ENCODE results near the gene HAPSTR1.
"Not testable (repeated sequence)": the region's sequence is repeated elsewhere in the genome, so short reads cannot be mapped to it uniquely, and the experiment has no call there.

Gene HAPSTR1, protein sequence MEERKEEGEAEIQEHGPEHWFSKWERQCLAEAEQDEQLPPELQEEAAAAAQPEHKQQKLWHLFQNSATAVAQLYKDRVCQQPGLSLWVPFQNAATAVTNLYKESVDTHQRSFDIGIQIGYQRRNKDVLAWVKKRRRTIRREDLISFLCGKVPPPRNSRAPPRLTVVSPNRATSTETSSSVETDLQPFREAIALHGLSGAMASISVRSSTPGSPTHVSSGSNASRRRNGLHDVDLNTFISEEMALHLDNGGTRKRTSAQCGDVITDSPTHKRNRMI

DNA sequence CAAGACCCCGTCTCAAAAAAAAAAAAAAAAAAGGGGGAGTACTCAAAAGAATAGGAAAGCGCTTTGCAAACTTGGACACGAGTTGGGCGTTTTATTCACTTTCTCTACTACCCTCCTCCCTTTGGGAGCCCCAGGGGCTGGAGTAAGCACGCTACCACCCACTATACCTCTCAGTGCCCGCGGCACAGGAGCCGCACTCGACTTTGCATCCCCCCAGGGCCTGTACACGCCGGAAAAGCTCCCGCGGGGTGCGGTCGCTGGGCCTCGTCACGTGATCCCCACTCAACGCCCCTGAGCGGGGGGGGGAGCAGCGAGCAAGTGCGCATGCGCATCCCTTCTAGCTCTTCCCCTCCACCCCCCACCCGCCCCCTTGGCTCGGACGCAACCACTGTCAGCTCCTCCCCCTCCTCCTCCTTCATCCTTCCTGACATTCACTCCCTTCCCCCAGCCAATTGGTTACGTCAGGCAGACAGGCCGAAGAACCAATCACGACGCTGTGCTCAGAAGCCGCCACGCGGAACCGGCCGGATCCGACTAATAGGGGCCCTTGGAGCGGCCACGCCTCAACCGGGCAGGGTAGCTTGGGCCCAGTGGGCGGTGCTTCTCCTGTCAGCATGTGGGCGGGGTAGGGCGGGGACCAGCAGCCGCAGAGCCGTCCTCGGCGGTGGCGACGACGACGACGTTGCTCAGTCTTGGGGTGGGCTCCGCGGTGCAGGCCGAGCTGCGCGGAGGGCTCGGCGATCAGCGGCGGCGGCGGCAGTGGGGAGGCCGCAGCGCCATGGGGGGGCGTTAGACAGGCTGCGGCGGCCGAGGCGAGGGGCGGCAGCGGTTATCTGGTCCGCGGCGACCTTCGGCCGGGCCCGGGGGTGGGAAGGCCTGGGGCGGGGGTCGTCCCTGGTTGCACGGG, at the start of gene HAPSTR1:
Gene HAPSTR1 (plus strand): TSS at position 685 of the 907 bp plus-strand sequence. CDS start 401 bp downstream, outside the sequence.
- DNase-seq (ENCODE audit: low spot score) = peak; percentile 95

DNA sequence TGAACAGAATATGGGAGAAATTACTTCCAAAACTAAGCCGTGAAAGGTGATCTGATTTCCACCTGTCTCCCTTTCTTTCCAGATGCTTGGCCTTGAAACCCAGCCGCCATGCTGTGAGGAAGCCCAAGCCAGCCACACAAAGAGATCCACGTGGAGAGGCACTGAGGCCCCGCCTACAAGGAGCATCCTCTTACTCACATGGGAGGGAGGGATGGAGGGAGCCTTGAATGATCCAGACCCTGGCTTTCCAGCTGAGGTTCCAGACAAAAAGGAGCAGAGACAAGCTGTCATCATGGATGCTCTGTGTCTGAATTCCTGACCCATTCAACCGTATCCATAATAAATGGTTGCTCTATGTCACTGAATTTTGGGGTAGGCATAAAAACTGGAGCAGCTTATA, 48.9 kb upstream of the HAPSTR1 start:
- no peak for DNase-seq (ENCODE audit: low spot score)

DNA sequence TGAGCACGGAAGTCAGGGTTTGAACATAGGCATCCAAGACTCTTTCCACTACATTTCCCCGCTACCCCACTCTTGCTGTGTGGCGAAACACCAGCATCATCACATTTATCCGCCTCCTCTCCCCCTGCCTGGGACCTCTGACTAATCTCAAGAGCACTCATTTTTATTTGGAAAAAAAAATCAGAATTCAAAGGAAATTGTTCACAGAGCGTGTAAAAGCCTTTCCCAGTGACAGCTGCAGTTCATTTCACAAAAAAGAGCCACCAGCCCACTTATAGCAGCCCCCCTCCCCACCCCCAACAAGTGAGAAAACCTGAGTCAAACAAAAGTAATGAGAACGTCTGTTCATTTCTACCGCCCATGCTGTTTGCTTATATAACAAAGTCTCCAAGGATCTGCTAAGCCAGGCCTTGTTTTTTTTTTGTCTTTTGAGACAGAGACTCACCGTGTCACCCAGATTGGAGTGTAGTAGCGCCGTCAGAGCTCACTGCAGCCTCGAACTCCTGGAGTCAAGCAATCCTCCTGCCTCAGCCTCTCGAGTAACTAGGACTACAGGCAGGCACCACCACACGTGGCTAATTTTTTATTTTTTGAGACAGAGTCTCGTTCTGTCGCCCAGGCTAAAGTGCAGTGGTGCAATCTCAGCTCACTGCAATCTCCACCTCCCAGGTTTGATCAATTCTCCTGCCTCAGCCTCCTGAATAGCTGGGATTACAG, 48.3 kb upstream of the HAPSTR1 start:
- DNase-seq (ENCODE audit: low spot score) = no peak

DNA sequence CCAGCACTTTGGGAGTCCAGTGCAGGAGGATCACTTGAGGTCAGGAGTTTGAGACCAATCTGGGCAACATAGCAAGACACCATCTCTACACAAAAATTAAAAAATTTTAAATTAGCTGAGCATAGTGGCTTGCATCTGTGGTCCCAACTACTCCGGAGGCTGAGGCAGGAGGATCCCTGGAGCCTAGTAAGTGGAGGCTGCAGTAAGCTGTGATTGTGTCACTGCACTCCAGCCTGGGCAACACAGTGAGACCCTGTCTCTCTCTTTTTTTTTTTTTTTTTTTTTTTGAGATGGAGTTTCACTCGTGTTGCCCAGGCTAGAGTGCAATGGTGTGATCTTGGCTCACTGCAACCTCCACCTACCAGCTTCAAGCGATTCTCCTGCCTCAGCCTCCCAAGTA, 45.9 kb upstream of the HAPSTR1 start:
- DNase-seq (ENCODE audit: low spot score) = not testable (repeated sequence)

DNA sequence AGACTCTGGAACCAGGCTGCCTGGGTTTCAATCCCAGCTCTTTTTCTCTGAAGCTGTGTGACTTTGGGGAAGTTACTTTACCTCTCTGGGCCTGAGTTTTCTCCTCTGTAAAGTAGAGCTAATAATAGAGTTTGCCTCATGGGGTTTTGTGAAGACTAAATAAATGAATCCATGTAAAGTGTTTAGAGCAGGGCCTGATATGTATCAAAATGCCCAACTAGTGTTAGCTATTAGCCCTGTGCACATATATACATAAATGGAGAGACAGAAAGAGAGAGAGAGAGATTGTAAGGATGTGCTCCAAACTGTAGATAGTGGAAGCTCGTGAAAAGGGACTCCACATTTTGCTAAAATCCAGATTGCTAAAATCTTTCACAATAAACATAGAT, 44.8 kb upstream of the HAPSTR1 start:
- DNase-seq (ENCODE audit: low spot score) = no peak

DNA sequence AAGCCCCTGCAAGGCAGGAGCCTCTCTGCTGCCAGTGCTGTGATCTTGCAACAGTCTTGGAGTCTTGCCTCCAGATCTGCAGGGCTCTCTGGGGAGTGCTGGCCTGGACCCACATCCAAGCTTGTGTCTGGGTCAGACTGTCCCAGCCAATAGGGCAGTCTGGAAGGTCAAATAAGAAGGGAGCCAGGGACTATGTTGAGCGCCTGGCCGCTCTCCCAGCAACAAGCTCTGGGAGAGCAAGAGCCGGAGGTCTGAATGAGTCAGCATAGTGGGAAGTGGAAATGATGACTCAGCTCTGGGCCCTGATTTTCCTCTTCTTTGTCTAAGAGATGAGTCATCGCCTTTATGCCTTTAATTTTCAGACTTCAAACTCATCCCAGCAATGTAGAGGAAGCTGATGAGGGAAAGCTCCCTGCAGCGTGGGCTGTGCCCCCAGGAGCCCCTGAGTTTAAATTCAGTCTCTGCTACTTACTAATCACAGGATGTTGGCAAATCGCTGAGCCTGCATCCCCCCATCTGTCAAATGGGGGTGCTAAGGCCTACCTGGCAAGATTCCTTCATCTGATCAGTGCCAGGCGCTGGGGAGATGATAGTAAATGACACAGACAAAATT, 43.6 kb upstream of the HAPSTR1 start:
- DNase-seq (ENCODE audit: low spot score) = peak; percentile 74

DNA sequence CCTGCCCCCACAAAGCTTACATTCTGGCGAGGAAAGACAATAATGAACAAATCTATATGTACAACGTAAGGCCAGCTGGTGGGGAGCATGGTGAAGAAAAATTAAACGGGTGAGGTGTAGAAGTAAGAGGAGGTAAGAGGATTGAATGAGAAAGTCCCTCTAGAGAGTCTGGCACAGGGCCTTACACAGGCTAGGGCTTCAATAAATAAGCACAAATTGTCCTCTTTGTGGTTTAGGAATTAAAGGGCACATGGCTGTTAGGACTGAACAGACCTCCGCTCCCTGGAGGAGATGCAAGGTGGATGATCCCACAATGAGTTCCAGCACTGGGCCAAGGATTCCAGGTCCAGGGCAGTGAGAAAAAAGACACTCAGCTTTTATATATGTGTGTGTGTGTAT, 43.1 kb upstream of the HAPSTR1 start:
- DNase-seq (ENCODE audit: low spot score) = no peak

DNA sequence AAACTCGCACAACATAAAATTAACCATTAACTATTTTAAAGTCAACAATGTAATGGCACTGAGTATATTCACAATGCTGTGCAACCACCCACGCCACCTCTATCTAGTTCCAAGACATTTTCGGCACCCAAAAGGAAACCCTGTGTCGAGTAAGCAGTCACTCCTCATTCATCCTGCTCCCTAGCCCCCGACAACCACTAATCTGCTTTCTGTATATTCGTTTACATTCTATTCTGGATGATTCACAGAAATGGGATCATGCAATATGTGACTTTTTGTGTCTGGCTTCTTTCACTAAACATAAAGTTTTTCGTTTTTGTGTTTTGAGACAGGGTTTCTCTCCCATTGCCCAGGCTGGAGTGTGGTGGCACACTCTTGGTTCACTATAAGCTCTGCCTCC, 42.2 kb upstream of the HAPSTR1 start:
- no peak for DNase-seq (ENCODE audit: low spot score)

DNA sequence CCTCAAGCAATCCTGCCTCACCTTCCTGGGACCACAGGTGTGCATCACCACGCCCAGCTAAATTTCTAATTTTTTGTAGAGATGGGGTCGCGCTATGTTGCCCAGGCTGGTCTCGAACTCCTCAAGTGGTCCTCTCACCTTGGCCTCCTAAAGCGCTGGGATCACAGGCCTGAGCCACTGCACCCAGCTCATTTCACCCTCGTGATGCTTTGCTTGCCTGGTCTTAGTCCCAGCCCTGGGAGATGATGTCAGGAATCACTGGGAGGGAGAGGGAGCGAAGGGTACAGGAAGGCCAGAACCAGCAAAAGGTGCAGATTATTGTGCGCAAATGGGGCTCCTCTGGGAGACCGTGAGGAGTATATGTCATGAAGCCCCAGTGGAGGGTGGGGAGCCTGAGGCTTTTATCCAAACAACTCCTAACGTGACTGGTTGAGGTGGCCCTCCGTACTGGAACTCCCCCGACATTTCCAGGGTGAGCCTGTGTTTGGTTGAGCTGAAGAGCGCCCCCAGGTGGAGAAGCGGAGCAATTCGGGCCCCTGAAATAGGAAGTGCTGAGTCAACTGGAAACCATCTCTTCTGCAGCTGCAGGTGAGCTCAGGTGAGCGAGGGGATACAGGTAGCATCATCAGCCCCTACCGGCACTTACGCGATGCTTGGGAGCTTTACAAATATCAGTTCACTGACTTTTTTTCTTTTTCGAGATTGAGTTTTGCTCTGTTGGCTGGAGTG, 41.2 kb upstream of the HAPSTR1 start:
- DNase-seq (ENCODE audit: low spot score) = peak; percentile 64

DNA sequence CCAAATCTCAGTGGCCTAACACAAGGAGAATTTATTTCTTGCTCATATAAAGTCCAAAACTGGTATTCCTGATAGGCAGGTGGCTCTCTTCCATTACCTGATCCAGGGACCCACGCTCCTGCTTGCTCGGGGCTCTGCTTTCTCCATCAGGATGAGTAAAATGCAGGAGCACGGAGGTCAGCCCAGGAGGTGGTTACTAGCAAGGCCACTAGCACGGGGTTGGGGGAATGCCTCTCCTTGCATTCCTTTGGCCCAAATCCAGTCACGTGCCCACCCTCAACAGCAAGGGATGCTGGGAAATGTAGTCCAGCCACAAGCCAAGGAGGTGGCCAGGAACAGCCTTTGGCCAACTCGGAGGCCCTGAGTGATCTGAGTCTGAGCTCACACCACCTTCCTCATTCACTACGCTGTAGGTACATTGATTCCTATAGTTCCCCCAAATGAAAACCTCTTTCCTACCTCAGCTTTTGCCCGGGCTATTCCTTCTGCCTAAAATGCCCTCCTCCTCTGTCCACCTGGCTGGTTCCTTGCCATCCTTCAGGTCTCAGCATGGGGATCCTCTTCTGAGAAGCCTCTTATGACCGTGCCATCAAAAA, 38.3 kb upstream of the HAPSTR1 start:
- peak; percentile 87 for DNase-seq (ENCODE audit: low spot score)

DNA sequence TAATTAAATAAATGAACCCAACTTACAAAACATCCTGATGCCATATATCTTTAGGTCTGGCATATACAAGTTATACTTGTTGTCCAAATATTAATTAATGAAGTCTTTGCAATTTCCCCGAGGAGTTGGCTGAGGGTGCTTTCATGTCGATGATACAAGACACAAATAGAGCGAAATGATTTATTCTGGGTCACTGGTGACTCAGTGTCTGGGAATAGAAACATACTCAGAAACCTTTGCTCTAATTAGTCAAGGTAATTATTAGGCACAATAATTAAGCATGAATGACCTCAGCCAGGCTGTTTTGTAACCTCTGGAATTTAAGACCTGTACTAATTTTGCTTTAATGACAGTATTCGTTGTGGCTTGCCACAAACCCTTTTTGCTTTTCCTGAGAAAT, 37.0 kb upstream of the HAPSTR1 start:
- no peak for DNase-seq (ENCODE audit: low spot score)

DNA sequence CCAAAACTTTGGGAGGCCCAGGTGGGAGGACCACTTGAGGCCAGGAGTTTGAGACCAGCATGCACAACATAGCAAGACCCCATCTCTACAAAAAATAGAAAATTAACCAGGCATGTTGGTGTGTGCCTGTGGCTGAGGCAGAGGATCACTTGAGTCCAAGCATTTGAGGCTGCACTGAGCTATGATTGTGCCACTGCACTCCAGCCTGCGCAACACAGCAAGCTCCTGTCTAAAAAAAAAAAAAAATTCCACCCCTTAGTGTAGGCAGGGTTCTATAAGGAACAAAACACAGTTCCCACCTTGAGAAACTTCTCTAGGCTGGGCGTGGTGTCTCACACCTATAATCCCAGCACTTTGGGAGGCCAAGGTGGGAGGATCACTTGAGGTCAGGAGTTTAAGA, 36.3 kb upstream of the HAPSTR1 start:
- no peak for DNase-seq (ENCODE audit: low spot score)

DNA sequence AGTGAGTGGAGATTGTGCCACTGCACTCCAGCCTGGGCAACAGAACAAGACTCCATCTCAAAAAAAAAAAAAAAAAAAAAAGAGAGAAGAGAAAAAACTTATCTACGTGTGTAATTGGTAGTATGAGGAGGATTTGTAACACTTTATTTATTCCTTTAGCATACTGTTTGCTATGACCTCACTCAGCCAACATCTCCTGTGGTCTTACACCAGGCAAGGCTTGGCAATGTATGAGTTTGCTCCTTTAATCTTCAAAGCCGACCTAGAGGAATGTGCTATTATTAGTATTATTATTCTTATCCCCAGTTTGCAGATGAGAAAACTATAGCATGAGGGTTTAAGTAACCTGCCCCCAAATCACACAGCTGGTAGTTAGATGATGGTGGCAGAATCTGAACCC, 35.8 kb upstream of the HAPSTR1 start:
- DNase-seq (ENCODE audit: low spot score) = no peak

DNA sequence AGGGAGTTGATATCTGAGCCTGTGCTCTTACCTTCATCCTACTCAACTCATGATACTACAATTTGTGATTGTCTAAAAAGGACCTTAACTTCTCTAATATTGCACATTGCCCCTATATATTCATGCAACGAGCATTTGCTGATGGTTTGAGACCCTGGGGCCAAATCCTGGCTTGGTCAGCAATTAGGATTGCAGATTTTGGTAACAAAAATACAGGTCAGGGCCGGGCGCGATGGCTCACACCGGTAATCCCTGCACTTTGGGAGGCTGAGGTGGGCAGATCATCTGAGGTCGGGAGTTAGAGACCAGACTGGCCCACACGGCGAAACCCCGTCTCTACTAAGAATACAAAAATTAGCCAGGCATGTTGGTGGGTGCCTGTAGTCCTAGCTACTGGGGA, 35.4 kb upstream of the HAPSTR1 start:
- no peak for DNase-seq (ENCODE audit: low spot score)

DNA sequence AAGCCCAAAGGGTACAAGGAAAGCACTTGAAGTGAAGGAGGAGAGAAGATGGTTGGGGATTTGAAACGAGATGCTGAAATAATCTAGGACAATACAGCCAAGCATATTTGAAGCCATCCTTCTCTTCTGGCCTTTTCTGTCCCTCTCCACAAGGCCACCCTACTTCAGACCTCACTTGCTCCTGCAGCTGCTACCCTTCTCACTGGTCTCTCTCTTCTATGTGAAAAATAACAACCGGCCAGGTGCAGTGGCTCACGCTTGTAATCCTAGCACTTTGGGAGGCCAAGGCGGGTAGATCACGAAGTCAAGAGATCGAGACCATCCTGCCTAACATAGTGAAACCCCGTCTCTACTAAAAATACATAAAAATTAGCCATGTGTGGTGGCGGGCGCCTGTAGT, 33.2 kb upstream of the HAPSTR1 start:
- DNase-seq (ENCODE audit: low spot score) = no peak

DNA sequence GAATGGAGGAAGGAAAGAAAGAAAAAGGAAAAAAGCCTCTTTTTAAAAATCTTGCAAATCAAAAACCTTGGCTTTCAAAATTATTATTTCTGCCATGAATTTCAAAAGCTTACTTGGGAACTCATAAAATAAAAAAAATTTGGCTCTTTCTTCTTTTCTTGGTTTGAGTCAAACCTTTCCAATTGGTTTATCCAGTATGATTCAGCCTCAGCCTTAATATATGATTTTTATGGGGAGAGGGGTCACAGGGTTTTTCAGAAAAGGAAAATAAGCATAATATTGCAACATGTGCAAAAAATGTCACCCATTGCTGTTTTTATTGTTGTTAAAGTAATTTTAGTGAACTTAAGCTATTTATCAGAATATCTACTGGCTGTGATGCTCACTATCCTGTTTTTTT, 31.2 kb upstream of the HAPSTR1 start:
- no peak for DNase-seq (ENCODE audit: low spot score)

DNA sequence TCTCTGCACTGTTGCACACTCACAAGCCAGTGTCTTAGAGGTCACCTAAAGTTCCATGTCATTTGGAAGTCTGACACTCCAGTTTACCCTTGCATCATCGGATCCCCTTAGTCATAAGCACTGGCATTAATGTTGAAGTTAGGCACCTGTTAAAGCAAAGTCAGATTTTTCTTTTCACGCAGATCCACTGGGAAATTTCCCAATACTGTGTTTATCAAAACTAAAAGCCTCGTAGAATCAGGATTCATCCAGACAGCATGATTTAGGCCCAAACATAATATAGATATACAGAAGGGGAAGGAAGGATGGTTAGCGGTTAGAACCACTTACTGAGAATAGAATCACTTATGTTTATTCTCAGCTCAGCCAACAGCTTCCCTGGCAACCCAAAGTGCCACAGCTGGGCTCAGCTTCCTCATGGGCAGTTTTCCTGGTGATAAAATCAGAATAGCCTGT, 30.1 kb upstream of the HAPSTR1 start:
- no peak for DNase-seq (ENCODE audit: low spot score)

DNA sequence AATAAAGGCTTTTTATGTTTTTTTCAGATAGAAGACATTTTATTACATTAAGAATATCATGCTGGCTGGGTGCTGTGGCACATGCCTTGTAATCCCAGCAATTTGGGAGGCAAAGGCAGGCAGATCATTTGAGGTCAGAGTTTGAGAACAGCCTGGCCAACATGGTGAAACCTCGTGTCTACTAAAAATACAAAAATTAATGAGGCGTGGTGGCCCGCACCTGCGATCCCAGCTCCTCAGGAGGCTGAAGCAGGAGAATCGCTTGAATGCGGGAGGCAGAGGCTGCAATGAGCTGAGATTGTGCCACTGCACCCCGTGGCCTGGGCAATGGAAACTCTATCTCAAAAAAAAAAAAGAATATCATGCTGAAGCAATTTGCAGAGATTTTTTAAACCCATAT, 29.1 kb upstream of the HAPSTR1 start:
- DNase-seq (ENCODE audit: low spot score) = no peak

DNA sequence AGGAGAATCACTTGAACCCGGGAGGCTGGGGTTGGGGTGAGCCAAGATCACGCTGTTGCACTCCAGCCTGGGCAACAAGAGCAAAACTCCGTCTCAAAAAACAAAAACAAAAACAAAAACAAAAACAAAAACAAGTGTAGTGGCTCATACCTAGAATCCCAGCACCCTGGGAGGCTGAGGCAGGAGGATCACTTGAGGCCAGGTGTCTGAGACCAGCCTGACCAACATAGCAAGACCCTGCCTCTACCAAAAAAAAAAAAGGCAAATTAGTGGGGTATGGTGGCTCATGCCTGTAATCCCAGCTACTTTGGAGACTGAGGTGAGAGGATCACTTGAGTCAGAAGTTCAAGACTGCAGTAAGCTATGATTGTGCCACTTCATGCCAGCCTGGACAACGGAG, 26.4 kb upstream of the HAPSTR1 start:
- DNase-seq (ENCODE audit: low spot score) = no peak

DNA sequence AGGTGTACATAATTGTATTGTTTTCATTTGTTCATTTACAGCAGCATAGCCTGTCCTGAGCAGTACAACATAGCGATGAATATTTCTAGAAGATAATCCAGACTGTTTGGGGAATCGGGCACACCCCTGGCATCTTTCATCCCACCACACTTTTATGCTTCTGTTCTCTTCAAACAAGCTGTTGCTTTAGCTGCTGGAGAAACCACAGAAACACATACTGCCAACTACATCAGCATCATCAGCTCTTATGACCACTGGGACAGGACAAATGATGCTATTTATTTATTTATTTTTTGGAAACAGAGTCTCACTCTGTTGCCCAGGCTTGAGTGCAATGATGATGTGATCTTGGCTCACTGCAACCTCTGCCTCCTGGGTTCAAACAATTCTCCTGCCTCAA, 22.6 kb upstream of the HAPSTR1 start:
- no peak for DNase-seq (ENCODE audit: low spot score)

DNA sequence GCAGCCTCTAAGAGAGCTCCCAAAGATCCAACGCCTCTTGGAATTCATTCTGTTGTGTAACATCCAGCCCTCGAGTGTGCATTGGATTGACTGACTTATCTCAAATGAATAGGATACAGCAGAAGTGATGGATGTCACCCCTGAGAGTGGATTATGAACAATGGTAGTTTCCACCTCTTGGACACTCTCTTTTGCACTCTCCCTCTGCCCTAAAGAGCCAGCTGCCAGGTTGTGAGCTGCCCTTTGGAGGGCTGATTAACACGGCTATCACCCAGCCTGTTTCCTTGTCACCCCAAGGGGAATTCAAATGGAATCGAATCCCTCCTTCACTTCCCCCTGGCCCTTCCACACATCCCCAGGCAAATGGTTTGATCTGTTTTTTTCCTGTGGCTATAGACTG, 21.2 kb upstream of the HAPSTR1 start:
- no peak for DNase-seq (ENCODE audit: low spot score)
